Hematopoietic multipotent progenitor cell (in vitro differentiated cells): Measurements from ENCODE around the gene LVRN. TPM values are rescaled to one million over a fixed set of nuclear protein-coding genes. Genes with fewer than 3 reads are reported as not detected.
A peak's percentile ranks its signal among the peaks of the same experiment; 100 is the strongest.

Experiments used
- DNase-seq, 3 donors: peaks; one replicate each; pipeline ENCODE4 v3.0.0-alpha.2; 2011 to 2015; ENCODE audit warnings: low read depth in 2 of 3, low spot score in 2 of 3
- total RNA-seq: library from RNA; depleted of rRNA; stranded (reverse); fragments of >200 nt; gene quantifications from one replicate; pipeline ENCODE4 v1.2.3, GENCODE V29; 2012

Gene LVRN
- total RNA-seq, 1 donor: not detected

GRCh38 chr5:115961381-115962238, 665 bp upstream of the LVRN start:
- DNase-seq: peak in 1 of 3 donors; percentile 21

- DNase-seq: no peak
Measured at GRCh38 chr5:115962565-115963402, 509 bp downstream of the LVRN start.

GRCh38 chr5:115963566-115963965, 1.3 kb downstream of the LVRN start:
- no peak for DNase-seq

DNA sequence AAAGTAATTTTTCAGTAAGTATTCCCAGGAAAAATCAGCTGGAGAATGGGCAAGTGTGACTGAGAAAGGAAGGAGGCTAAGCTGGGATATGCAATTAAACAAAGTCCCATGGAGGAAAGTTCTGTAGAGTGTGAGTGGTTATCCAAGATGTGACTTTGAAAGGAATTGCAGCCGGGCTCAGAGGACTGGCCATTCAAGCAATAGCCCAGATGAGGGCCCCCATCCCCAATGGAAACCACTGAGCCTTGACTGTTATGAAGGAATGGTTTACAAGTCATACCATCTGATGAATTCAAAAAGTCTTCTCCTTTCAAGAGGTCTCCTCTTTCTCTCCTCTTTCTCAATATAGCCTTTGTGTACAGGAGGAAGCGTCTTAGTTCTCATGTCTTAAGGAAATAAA, 6.5 kb downstream of the LVRN start:
- no peak for DNase-seq

DNA sequence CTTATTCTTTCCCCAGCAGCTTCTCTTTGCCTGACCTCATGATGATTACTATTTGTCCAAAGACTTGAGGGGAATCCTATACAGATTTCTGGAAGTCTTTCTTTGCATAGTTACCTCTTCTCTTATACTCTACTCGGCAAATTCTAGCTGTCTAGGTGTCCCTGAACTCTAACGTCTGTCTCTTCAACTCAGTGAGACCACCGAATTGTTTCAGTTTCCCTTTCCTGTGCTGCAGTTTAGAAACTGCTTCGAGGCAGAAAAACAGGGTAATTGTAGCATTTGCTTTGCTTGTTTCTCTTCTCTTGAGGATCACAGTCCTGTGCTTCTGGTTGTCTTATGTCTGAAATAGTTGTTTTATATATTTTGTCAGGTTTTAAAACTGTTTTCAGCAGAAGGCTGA, 14.8 kb downstream of the LVRN start:
- DNase-seq: no peak

- DNase-seq: no peak
Measured at GRCh38 chr5:115977988-115978387, 15.7 kb downstream of the LVRN start.

DNA sequence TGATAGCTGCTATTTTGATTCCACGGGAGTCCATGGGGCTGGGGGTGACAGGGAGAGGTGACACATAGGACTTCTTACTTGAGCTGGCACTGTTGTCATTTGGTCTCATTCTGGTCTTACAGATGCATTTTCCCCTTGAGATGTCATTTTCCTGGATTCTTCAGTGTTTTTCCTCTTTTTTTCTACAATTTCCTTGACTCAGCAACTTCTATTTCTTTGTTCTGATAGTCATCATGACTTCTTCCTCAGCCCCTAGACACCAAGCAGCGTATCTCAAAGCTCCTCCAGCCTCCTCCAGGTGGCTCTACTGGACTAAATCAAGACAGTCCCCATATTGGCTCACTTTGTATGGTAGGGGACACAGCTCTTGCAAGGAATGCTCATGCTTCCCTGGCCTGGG, 16.5 kb downstream of the LVRN start:
- DNase-seq: no peak

DNA sequence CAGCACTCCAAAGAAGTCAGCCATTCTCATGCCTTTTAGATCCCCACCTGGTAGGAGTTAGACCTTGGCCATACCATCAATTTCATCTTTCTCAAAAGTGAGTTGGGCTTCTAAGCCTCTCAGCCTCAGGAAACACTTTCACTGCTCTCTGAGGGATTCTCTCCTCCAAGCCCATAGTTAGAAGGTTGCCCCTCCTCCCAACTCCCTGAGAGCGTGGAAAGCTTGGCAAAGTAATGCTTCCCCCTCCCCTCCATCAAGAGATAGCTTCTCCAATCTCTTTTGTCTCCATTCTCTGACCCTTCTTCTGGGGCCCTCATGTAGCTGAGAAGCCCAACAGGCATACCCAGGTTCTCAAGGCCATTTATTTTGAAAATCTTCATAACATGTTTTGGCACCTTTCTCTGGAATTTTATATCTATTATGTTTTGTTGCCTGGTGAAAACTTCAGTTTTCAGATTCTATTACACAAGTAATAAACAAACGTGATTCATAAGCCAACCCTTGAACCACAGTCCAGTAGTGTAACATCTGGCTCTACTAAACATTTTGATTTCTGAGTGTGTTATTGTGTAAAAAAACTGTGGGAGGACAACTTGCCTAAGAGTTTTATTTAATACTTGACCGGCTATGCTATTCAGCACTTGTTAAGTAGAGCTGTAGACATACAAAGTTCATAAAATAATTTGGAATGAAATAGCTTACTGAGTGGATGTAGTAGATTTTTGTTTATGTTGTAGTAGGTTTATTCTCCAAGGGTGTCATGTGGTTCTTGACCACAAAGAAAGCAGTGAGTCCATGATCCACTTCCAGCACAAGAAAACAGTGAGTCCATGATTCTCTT, 17.1 kb downstream of the LVRN start:
- DNase-seq: no peak

DNA sequence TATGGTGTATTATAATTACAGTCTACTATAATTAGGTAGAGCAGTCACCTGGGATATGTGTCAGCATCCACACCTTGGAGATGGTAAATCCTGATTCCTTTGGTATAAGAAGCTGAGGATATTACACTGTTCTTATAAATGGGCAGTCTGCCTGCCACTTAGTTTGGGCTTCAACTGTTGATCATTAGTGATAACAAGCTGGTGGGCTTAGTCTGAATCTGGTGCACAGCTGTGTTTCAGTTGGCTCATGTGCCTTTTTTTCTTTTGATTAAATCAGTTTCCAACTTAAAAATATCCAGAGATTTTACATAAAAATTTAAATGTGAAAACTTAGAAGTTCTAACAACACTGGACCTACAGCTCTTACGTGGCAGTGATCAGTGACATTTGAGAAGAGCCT, 21.2 kb downstream of the LVRN start:
- DNase-seq: no peak

GRCh38 chr5:115985802-115986757, 23.8 kb downstream of the LVRN start:
- no peak for DNase-seq

DNA sequence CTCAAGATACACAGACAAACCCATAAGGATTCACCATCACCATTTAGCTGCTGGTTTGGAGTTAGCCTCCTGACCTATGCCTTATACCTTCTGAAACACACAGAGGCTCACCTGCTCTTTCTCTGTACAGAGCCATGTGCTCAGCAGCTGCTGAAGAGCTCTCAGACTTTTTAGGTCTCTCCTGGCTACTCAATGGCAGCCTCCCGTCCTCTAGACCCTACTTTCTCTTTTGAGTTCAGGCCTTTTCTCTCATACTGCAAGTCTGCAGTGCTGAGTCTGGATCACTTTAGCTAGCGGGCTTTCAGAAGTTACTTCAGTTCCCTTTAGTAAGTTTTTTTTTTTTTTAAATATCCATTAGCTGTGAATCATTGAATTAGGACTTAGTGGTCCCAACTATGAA, 25.7 kb downstream of the LVRN start:
- no peak for DNase-seq

DNA sequence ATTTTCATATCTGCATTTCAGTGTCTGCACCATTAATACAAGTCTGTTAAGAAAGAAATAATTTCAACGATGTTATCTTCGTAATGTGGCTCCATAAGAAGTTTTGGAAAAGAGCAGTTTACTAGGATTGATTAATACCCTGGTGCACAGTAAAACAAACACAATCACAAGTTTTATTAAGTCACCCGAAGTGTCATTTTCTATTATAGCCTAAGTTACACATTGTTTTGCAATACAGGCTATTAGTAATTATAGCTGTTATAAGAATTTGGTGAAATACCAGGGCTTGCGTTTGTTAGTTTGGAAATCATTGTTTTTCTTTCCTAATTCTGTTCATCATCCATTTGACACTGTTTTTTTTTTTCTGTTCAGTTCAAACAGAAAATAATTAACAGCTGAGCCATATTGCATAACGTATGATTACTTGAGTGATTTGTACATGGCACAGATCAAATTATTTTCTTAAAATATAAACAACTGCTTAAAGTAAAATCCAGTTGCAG, 30.6 kb downstream of the LVRN start:
- DNase-seq: no peak

DNA sequence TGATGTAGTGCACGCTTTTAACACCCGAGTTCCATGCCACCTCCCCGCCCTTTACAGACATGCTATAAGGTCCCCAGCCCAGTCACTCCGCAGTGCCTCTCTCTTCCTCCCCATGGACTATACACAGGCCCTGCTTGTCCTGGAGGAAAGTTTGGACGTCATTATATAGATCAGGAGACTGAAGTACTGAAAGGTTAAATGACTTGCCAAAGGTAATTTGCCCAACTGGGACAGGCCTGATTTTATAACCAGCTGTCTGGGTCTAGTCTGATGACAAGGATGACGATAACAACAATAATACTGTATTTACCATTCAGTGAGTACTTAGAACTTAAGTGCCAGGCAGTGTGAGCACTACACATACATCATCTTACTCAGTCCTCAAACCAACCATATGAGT, 33.1 kb downstream of the LVRN start:
- DNase-seq: no peak

DNA sequence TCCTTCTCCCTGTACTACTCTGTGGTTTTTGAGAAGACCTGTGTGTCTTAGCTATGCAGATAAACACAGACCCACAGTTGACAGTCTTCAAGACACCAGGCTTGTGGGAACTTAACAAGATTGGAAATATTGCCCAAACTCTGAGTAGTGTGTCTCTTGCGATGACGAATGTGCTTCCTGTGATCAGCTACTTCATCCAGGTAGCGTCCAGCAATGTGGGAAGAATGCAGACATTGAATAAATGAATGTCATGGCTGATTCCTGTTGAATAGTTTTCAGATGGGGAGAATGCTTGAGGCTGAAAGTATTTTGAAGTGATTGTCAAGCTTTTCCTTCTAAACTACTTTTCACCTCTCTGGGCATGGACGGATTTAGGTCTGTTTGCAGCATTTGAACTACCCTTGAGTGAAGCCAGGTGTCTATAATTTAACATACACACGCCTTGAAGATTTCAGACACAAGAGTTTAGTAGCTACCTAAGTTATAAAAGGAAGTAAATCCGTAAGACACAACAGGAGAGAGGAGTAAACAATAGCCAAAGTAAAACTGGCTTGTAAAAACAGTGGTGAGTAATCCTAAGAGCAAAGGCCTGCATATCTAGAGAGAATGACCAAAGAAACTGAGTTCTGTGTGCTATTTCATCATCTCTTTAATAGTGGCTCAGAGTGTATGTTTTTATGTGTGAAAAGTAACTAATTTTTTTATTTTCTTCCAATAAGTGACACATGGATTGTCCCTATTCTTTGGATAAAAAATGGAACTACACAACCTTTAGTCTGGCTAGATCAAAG, 40.0 kb downstream of the LVRN start:
- no peak for DNase-seq

GRCh38 chr5:116004248-116004647, 42.0 kb downstream of the LVRN start:
- no peak for DNase-seq

DNA sequence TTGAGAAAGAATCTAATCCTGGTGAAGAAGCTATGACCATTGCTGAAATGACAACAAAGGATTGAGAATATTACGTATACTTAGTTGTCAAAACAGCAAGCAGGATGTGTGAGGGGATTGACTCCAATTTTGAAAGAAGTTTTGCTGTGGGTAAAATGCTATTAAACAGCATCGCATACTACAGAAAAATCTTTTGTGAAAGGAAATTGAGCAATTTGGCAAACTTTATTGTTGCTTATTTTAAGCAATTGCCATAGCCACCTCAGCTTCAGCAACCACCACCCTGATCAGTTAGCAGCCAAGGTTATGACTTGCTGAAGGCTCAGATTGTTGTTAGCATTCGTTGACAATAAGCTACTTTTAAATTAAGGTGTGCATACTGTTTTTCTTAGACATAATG, 47.5 kb downstream of the LVRN start:
- DNase-seq: no peak

- no peak for DNase-seq
Measured at GRCh38 chr5:116011046-116011445, 48.8 kb downstream of the LVRN start.

- DNase-seq: no peak
Measured at GRCh38 chr5:116013207-116013785, 51.0 kb downstream of the LVRN start.

- DNase-seq: no peak
Measured at GRCh38 chr5:116013936-116014335, 51.7 kb downstream of the LVRN start.
